Neural cell (in vitro differentiated cells): ENCODE measurements around the gene BTBD16. TPM values are rescaled to one million over a fixed set of nuclear protein-coding genes. Genes with fewer than 3 reads are reported as not detected.

Experiments used
- H2AFZ ChIP-seq: fragments of 200-600, 300-800 bp; sonication (generic), shearing (Covaris generic); 2 replicates; pipeline ENCODE4 v1.6.0; 2014; ENCODE audit warnings: low read depth, mild to moderate bottlenecking, antibody characterized with exemption, low read length, moderate library complexity
- H3F3A ChIP-seq: fragments of 200-600 bp; shearing (Covaris generic); 2 replicates; pipeline ENCODE4 v1.6.1; 2016; ENCODE audit warnings: mild to moderate bottlenecking, moderate library complexity, mixed read lengths, antibody characterized with exemption, low read length; ENCODE audit not compliant: insufficient read depth, poor library complexity, severe bottlenecking
- H3K27ac ChIP-seq: fragments of 200-600, 300-800 bp; sonication (generic), shearing (Covaris generic); 2 replicates; pipeline ENCODE4 v1.5.1; 2014; ENCODE audit warnings: mild to moderate bottlenecking, low read length, moderate library complexity
- H3K27me3 ChIP-seq: fragments of 300-800, 200-600 bp; sonication (generic), shearing (Covaris generic); 2 replicates; pipeline ENCODE4 v1.6.0; 2014; ENCODE audit warnings: mild to moderate bottlenecking, low read depth, low read length, moderate library complexity; ENCODE audit not compliant: insufficient read depth
- H3K36me3 ChIP-seq: fragments of 300-800, 200-600 bp; sonication (generic), shearing (Covaris generic); 2 replicates; pipeline ENCODE4 v1.5.1; 2014; ENCODE audit warnings: mild to moderate bottlenecking, antibody characterized with exemption, low read length, moderate library complexity; ENCODE audit not compliant: insufficient read depth
- H3K4me2 ChIP-seq: fragments of 300-800, 200-600 bp; sonication (generic), shearing (Covaris generic); 2 replicates; pipeline ENCODE4 v1.6.0; 2014; ENCODE audit warnings: mild to moderate bottlenecking, low read length
- H3K4me3 ChIP-seq: fragments of 300-800, 200-600 bp; sonication (generic), shearing (Covaris generic); 2 replicates; pipeline ENCODE4 v1.5.1; 2014; ENCODE audit warnings: mild to moderate bottlenecking, low read length, moderate library complexity
- H3K79me2 ChIP-seq: fragments of 200-600 bp; shearing (Covaris generic); replicated peaks from 2 replicates; pipeline ENCODE4 v1.6.0; 2014; ENCODE audit warnings: mild to moderate bottlenecking, low read length, moderate library complexity; ENCODE audit not compliant: insufficient read depth
- H3K9ac ChIP-seq: fragments of 300-800, 200-600 bp; sonication (generic), shearing (Covaris generic); 2 replicates; pipeline ENCODE4 v1.6.1; 2016; ENCODE audit warnings: mild to moderate bottlenecking, low read length, mixed read lengths
- H3K9me2 ChIP-seq: fragments of 200-600 bp; shearing (Covaris generic); 2 replicates; pipeline ENCODE4 v1.6.1; 2016; ENCODE audit warnings: mild to moderate bottlenecking, low read length, mixed read lengths; ENCODE audit not compliant: insufficient read depth
- H3K9me3 ChIP-seq: fragments of 200-600, 300-800 bp; sonication (generic), shearing (Covaris generic); 2 replicates; pipeline ENCODE4 v1.6.1; 2016; ENCODE audit warnings: mild to moderate bottlenecking, mixed run types, low read length, moderate library complexity, mixed read lengths
- H4K20me1 ChIP-seq: fragments of 200-600 bp; shearing (Covaris generic); 2 replicates; pipeline ENCODE4 v1.6.1; 2016; ENCODE audit warnings: mild to moderate bottlenecking, mixed run types; ENCODE audit not compliant: insufficient read depth
- EP300 ChIP-seq: fragments of 450-650 bp; conservative IDR thresholded peaks from 2 replicates; pipeline ENCODE4 v1.6.1; 2014; ENCODE audit warnings: antibody characterized with exemption, mild to moderate bottlenecking, moderate library complexity; ENCODE audit not compliant: poor library complexity, severe bottlenecking
- EZH2 ChIP-seq: fragments of 200-600, 300-800 bp; shearing (Covaris generic), sonication (generic); IDR thresholded peaks from 2 replicates; pipeline ENCODE4 v1.6.1; 2014; ENCODE audit warnings: antibody characterized with exemption, low read length, borderline replicate concordance, mild to moderate bottlenecking; ENCODE audit not compliant: insufficient read depth, poor library complexity, severe bottlenecking
- MXI1 ChIP-seq: fragments of 450-650 bp; conservative IDR thresholded peaks from 2 replicates; pipeline ENCODE4 v1.6.1; 2014; ENCODE audit warnings: antibody characterized with exemption, mild to moderate bottlenecking; ENCODE audit not compliant: poor library complexity, severe bottlenecking
- POLR2AphosphoS5 ChIP-seq: IDR thresholded peaks from 2 replicates; pipeline ENCODE4 v1.6.1; 2012
- RAD21 ChIP-seq: fragments of 450-650 bp; conservative IDR thresholded peaks from 2 replicates; pipeline ENCODE4 v1.6.1; 2014; ENCODE audit warnings: antibody characterized with exemption, mild to moderate bottlenecking, moderate library complexity
- SMC3 ChIP-seq: fragments of 450-650 bp; conservative IDR thresholded peaks from 2 replicates; pipeline ENCODE4 v1.6.1; 2014; ENCODE audit warnings: antibody characterized with exemption, mild to moderate bottlenecking, moderate library complexity; ENCODE audit not compliant: poor library complexity
- TAF1 ChIP-seq: IDR thresholded peaks from 2 replicates; pipeline ENCODE4 v1.6.1; 2012; ENCODE audit warnings: low read depth
- polyA plus RNA-seq: library from polyadenylated mRNA; depleted of rRNA; stranded (reverse); fragments of >200 nt; gene quantifications from 2 replicates; pipeline ENCODE4 v1.2.3, GENCODE V29; 2014
- TF ChIP-seq, protein P1 (sequence below): IDR thresholded peaks from 2 replicates; pipeline ENCODE4 v1.6.1; 2012; ENCODE audit warnings: borderline replicate concordance
- TF ChIP-seq, protein P2 (sequence below): fragments of 450-650 bp; IDR thresholded peaks from 2 replicates; pipeline ENCODE4 v1.5.1; 2014; ENCODE audit warnings: antibody characterized with exemption, mild to moderate bottlenecking, moderate library complexity; ENCODE audit not compliant: poor library complexity, severe bottlenecking

The BTBD16 gene
- polyA plus RNA-seq, 1 donor from 2014 or later, result not detected

DNA sequence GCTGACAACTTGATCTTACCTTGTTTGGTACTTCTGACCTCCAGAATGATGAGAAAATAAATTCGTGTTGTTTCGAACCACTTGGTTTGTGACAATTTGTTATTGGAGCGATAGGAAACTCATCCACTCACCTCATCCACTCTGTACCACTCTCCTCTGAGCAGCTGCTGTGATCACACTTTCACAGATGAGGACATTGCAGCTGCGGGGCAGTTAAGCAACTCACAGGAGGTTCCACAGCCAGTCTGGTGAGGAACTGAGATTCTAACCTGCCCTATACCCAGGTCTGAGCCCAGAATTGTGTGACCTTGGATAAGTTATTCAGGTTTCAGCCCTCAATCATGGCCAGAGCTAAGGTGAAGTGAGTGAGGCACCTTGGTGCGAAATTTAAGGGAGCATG, 35.2 kb downstream of the BTBD16 start:
- TF ChIP-seq, protein P1, sequence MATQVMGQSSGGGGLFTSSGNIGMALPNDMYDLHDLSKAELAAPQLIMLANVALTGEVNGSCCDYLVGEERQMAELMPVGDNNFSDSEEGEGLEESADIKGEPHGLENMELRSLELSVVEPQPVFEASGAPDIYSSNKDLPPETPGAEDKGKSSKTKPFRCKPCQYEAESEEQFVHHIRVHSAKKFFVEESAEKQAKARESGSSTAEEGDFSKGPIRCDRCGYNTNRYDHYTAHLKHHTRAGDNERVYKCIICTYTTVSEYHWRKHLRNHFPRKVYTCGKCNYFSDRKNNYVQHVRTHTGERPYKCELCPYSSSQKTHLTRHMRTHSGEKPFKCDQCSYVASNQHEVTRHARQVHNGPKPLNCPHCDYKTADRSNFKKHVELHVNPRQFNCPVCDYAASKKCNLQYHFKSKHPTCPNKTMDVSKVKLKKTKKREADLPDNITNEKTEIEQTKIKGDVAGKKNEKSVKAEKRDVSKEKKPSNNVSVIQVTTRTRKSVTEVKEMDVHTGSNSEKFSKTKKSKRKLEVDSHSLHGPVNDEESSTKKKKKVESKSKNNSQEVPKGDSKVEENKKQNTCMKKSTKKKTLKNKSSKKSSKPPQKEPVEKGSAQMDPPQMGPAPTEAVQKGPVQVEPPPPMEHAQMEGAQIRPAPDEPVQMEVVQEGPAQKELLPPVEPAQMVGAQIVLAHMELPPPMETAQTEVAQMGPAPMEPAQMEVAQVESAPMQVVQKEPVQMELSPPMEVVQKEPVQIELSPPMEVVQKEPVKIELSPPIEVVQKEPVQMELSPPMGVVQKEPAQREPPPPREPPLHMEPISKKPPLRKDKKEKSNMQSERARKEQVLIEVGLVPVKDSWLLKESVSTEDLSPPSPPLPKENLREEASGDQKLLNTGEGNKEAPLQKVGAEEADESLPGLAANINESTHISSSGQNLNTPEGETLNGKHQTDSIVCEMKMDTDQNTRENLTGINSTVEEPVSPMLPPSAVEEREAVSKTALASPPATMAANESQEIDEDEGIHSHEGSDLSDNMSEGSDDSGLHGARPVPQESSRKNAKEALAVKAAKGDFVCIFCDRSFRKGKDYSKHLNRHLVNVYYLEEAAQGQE, result no peak
- TF ChIP-seq TAF1 (no peak), MXI1 (no peak), SMC3 (no peak), RAD21 (no peak), POLR2AphosphoS5 (no peak), EP300 (no peak), EZH2 (no peak)
- TF ChIP-seq, protein P2, sequence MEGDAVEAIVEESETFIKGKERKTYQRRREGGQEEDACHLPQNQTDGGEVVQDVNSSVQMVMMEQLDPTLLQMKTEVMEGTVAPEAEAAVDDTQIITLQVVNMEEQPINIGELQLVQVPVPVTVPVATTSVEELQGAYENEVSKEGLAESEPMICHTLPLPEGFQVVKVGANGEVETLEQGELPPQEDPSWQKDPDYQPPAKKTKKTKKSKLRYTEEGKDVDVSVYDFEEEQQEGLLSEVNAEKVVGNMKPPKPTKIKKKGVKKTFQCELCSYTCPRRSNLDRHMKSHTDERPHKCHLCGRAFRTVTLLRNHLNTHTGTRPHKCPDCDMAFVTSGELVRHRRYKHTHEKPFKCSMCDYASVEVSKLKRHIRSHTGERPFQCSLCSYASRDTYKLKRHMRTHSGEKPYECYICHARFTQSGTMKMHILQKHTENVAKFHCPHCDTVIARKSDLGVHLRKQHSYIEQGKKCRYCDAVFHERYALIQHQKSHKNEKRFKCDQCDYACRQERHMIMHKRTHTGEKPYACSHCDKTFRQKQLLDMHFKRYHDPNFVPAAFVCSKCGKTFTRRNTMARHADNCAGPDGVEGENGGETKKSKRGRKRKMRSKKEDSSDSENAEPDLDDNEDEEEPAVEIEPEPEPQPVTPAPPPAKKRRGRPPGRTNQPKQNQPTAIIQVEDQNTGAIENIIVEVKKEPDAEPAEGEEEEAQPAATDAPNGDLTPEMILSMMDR, result no peak
- H3K27me3 ChIP-seq, result no peaks in the 10 kb centered on the region

DNA sequence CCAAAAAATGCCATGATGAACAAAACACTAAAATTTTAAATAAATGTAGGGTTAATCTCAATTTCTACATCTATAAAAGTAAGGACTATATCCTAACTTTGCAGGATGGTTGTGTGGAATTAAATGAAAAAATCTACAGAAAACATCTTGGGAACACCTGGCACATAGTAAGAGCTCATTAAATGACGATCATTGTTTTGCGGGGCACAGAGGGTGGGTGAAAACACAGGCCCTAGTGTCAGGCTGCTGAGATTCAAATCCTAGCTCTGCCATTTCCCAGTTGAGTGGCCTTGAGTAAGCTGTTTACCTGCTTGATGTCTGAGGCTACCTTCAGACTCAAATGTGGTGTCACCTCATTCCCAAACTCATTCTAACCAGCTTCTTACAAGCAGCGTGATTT, 35.6 kb downstream of the BTBD16 start:
- Histone ChIP-seq H3K9ac (no peak overlapping the region), H3K79me2 (no peaks in the 10 kb centered on the region), H3K36me3 (no peaks in the 10 kb centered on the region), H3K9me2 (no peaks in the 10 kb centered on the region), H3F3A (no peaks in the 10 kb centered on the region), H3K4me2 (no peak overlapping the region), H3K4me3 (no peak overlapping the region), H3K27ac (no peak overlapping the region), H2AFZ (no peak overlapping the region), H4K20me1 (no peaks in the 10 kb centered on the region), H3K9me3 (no peaks in the 10 kb centered on the region), H3K27me3 (no peaks in the 10 kb centered on the region)
- TF ChIP-seq, protein P2, result no peak
- TF ChIP-seq, protein P1, result no peak
- TF ChIP-seq TAF1 (no peak), RAD21 (no peak), EP300 (no peak), SMC3 (no peak), MXI1 (no peak), POLR2AphosphoS5 (no peak), EZH2 (no peak)

More for the DNA sequence above, 35.2 kb downstream of the BTBD16 start:
- Histone ChIP-seq H4K20me1 (no peaks in the 10 kb centered on the region), H3K79me2 (no peaks in the 10 kb centered on the region), H3K27ac (no peak overlapping the region), H3K9me2 (no peaks in the 10 kb centered on the region), H3F3A (no peaks in the 10 kb centered on the region), H3K9ac (no peak overlapping the region), H3K4me3 (no peak overlapping the region), H3K36me3 (no peaks in the 10 kb centered on the region), H3K4me2 (no peak overlapping the region), H3K9me3 (no peaks in the 10 kb centered on the region), H2AFZ (no peak overlapping the region)
